ENCODE measurements around the gene EFCAB6.

The EFCAB6 gene

DNA sequence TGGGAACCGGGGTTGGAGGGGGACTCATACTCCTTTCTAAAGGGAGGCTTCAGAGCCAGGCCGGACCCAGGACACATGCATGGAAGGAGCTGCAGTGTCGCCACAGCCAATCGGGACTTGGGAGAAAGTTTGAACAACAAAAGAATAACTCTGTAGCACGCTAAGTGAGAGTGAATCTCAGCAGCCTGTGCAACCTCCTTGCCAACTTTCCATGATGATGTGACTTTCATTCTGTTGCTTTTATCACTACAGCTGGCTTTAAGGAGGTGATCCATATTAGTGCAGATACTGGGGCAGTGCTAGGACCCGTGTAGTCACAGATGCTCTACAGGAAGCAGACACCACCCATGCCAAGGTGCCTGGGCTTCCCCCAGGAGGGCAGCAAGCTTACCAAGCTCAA, 243.0 kb downstream of the EFCAB6 start:
- no peak for DNase-seq

DNA sequence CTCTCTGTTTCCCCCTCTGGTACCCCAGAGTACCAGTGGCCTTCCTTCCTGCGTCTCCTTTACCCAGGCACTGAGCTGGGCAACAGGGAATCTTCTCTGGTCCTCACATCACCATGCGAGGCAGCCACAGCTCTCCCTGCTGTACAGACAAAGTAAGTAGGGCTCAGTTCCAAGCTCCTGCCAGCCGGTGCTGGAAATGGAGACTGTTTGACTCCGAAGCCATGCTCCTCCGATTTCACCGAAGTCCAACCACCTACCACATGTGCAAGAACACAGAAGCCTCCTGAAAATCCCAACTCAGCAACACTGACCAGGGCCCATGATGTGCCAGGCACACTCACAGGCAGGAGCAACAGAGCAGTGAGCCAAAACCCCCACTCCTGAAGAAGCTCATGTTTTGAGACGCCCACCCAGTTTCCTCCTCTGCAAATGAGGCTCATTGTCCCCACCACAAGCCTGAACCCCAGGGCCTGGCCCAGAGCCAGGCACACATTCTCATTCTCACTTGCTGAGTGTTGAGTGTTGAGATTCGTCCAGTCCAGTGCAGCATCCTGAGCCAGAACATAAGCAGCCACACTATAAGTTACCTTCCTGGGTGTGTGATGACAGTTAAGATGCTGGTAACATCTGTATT, 244.3 kb downstream of the EFCAB6 start:
- DNase-seq: no peak

DNA sequence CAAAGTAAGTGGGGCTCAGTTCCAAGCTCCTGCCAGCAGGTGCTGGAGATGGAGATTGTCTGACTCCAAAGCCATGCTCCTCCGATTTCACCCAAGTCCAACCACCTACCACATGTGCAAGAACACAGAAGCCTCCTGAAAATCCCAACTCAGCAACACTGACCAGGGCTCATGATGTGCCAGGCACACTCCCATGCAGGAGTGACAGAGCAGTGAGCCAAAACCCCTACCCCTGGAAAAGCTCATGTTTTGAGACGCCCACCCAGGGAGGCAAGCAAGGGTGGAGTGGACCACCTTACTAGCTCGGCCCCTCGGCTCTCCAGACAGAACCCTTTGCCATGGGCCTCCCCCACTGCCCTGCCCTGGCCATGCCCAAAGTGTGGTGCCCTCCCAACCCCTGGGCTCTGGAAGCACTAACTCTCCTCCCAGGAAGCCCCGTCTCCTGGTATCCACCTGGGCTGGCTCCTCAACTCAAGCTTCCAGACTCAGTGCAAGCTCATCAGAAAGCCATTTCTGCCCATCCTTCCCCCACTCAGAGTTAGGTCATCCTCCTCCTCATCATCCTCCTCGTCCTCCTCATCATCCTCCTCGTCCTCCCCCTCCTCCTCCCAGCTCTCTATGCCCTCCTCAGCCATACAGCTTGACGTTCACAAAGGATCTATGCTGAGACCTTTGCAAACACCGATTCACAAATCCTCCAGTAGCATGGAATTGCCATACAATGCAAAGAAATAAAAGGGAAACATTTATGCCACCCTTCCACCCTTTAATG, 245.4 kb downstream of the EFCAB6 start:
- DNase-seq: no peak

DNA sequence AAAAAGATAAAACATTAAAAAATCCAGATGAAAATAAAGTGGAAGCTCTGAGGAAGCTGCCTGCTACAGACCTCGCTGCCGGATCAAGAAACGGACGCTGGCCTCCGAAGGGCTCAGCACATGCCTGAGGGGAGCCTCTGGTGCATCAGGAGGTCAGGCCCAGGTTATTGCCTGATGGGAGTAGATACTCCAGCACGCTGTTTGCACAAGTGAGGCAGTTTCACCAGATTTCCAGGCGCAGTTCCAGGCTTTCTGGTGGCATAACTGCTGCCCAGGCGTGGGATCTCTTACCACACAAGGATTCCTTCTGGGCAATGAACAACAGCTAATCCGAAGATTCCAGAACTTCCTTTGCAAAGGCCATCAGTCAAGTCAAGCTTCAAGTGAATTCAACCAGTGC, 246.1 kb downstream of the EFCAB6 start:
- DNase-seq: no peak

DNA sequence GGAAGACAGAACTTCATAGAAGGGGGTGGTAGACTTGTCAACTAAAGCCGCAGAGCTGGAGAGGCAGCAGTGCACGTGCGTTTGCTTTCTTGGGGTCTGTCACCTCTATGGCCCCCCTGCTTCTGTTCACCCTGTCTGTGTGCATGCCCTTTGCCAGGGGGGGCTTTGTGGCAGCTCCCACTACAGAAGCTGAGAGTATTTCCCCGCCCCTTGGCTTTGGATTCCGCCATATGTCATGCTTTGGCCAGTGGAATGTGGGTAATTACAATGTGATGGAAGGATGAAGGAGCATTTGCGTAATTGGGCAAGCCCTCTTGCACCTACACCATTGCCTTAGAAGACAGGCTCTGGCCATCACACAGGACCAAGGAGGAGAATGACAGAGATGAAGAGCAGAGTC, 247.2 kb downstream of the EFCAB6 start:
- no peak for DNase-seq

DNA sequence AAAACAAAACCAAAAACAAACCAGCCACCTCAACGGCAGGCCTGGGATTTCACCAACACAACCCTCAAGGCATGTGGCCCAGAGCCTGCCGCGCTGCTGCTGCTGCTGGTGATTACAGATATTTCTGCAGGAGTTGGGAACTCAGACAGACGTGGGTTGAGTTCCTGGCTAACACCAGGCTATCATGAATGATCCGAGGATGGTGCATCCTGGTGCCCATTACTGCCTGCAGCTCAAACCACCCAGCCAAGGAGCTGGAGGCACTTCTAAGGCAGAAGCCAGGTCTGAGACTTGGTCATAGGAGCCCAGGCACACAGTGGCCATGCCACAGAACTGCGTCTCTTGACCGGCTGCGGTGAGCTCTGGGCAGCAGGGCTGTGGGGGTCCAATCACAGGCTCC, 248.5 kb downstream of the EFCAB6 start:
- DNase-seq: no peak

DNA sequence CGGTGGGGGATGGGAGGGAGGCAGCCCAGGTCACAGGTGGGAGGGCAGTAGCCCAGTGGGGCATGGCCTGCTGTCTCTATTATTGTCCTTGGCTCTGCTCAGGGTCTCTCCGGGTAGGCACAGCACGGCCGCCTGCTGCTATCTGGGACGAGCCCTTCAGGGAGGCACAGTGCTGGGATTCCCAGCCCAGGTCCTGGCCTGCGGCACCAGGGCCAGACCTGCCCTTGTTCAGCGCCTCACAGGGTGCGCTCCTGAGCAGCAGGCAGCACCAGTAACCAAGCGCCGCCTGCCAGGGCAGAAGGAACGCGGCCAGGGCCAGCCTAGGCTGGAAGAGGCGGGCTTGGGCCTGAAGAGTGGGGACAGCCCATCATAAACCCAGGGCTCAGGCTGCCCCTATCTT, 249.3 kb downstream of the EFCAB6 start:
- no peak for DNase-seq

DNA sequence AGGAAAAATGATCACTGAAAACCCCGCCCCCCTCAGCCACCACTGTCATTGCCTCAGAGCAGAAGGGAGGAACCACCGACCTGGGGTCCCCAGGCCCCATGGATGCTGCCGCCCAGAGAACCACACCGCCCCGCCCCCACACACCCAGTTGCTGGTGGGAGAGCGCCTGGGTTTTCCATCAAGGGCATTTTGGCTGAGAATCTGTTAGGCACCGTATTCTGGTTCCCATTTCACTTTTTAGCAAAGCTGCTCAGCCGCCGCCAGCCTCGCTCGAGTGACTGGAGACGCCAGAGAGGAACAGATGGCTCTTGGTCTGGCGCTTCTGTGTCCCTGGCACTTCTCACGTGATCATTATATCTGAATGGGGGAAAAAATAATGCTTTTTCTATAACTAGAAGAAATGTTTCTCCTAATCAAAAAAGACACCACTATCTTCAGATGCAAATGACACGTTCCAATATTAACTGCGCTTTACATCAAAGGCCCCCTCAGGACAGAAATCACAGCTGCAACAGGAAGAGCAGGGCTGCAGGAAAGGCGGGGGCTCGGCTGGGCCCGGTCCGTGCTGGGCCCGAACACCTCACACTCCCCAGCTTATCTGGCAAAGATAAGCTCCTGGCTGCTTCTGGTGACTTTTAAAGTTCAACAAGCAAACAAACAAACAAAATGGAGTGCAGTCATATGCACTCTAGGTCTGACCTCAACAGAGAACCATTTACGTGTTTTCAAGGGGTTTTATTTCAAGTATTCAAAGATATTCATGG, 250.5 kb downstream of the EFCAB6 start:
- DNase-seq: peak; percentile 94

DNA sequence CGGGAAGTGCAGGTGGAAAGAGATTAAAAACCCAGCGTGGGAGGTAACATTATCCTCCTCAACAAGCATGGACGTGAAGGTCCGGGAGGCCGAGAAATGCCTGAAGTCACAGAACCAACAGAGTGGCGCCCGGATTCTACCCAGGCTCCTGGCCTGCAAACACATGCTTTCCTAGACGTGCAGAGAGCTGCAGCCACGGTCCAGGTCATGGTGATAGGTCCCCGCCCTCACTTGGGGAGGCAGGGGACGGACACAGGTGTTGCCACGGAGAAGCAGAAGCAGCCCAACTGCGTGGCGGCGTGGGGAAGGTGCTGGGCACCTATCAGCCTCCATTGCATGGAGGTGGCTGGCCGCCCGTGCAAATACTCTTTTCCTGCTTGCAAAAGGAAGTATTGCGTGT, 251.5 kb downstream of the EFCAB6 start:
- no peak for DNase-seq

DNA sequence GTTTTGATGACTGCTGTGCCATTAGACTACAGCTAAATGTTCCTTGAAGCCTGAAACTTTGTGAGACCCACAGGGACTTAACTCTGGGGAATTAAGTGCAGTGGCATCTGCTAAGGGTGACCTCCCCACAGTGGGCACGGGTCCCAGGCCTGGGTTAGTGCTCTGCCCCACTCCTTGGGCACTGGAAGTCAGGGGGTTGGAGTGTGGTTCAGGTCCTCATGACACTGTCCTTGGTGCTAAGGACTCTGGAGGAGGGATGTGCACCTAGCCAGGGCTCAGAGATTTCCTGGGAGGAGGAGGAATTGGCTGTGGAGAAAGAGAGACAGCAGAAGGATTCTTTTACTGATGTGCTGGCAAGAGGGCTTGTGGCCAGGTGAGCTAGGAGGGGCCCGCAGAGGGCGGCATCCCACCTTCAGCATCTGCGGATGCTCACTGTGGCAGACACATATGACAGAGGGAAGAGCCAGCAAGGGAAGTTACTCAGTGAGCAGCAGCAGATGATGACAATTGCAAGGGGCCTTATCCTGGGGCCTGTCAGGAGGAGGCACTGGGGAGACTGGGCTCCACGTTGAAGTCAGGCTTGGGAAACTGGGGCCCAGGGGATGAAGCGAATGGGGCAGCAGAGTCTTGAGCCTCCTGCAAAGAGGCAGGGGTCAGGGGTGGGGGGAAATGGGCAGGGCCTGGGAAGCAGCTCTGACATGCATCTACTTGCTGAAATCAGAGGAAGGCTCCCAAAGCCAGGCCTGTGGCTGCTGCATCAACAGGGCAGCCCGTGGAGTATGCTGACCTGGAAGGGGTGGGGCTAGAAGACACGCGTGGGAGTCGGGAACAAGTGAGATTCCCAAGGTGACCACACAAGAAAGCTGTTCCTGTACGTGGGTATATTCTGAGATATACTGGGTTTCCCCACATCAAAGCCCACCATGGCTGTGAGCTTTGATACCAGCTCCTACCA, 256.3 kb downstream of the EFCAB6 start:
- DNase-seq: no peak

DNA sequence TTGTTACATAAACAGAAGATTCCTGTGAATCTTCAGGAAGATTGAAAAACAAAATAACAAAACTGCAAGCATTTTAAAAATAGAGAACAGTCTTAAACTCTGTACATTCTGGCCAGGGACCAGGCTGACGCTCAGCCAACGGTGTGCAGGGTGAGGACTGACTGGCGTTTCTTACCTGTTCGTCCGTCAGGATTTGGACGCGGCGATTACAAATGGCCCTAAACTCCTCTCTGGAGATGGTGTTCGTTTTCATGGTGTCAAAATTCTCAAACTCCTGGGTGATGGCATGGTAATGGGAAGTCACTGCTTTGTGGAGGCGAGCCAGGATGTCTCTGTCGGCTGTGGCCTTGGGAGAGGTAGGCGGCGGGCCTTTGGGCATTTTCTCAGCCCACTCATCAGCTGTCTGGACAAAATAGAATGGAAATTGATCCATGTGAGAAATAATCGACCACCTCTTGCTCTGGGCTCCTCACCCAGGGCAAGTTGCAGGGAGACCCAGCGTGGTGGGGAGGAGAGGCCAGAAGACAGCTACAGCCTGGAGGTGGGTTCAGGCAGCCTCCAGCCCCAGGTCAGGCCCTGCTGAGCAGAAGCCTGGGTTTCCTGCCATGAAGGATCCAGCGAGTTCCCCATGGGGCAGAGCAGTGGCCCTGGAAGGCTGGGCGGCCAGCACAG, 257.3 kb downstream of the EFCAB6 start:
- no peak for DNase-seq

DNA sequence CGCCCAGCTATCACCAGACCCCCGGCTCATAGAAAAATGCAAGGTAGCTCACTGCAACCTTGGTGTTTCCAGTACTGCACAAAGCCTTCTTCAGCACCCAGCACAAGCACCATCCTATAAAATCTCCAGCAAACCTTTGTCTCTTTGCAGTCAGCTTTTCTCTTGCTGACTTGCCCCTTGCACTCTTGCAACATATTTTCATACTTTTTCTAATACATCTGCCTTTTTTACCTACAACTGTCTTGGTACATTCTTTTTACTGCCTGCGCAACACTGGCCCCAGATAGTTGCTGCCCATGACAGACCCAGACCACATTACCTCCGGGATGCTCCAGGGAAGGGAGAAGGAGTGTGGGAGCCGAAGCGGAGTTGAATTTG, 257.9 kb downstream of the EFCAB6 start:
- no peak for DNase-seq

DNA sequence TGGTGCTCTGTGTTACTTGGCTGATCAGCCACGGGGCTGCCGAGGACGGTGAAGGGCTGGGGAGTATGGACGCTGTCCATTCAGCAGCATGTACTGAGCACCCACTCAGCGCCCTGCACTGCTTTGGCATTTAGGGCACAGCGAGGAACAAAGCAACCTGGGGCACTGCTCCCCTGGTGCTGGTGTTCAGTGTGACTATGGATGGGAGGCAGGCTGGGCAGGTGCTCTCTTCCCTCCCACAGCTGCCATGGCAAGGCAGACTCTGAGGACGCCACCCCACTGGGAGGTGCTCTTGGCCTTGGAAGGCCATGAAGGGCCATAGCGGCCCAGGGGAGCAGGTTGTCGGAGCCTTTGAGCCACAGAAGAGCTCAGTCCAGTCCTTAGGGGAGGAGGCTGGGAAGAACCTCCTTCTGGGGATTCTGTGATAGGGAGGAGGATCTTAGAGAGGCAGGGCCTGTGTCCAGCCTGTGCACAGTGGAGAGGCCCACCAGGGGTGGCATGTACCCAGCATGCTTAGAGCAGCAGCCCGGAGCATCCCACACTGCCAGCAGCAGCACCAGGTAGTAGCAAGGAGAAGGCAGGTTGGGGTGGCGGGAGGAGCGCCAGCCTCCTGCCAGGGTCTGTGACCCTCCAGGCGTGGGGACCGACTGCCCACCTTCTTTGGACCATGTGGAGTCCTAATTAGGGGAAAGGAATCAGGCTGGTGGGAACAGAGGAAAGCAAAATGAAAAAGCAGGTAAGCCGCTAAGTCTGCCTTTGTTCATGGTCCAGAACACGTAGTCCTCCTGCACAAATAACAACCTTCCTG, 258.4 kb downstream of the EFCAB6 start:
- DNase-seq: no peak

DNA sequence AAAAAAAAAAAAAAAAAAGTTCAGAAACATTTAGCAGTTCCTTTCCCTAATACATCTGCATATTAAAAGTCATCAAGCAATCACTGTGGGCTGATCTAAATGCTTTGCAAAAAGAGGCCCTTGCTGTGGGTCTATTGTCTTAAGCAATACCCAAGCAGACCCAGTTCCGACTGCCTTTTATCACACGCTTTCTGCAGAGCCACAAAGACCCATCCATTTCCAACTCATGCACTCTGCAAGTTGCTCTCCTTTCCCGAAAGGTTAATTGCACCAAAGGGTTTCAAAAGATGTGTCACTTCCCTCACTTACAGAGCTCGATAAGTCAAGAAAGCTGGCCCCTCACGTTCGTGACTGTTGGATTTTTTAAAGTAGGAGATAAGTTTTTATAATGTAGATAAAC, 261.4 kb downstream of the EFCAB6 start:
- no peak for DNase-seq

DNA sequence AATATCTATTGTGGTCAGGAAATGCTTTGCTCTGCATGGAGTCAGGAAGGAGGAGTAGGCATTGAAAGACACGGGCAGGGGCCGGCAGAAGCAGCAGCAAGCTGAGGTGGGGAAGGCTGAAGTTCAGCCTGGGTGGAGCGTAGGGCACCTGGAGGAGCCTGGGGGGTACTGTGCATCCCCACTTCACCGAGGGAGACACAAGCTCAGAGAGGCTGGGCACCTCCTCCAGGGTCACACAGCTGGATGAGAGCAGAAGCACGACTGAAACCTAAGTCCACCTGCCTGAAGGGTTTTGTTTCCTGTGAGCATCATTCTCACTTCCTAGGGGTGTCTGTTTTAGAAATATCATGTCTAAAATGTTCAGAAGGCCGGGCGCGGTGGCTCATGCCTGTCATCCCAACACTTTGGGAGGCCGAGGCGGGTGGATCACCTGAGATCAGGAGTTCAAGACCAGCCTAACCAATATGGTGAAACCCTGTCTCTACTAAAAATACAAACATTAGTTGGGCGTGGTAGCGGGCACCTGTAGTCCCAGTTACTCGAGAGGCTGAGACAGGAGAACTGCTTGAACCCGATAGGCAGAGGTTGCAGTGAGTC, 262.0 kb downstream of the EFCAB6 start:
- DNase-seq: no peak

DNA sequence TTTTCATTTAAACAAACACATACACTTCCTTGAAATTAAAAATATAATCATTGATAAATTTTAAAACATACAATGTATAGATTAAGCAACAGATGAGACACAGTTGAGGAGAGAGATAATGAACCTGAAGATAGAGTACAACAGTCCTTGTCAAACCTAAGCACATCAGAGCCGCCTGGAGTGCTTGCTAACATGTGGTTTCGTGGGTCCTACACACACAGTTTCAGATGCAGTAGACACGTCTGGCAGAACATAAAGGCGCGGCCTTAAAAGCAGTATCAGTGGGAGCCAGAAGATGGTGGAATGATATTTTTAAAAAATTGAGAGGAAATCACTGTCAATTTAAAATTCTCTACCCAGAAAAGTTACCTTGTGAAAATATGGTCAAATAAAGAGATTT, 265.9 kb downstream of the EFCAB6 start:
- no peak for DNase-seq

DNA sequence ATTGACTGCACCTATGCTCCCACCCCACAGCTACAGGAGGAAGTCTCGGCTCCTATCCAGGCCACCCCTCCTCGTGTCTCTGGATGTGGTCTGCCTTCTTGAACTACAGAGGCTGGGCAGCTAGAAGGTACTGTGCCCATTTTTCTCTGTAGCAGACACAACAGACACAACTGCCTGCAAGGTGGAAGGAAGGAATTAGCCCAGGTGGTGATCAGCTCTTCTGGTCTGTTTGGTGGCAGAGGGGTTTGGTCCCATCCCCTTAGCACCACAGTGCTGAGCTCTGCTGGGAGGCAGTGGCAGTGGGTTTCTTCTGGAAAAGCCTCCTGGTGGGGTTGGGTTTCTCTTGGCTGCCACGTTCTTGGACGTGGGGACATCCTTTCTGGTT, 267.8 kb downstream of the EFCAB6 start:
- DNase-seq: no peak

DNA sequence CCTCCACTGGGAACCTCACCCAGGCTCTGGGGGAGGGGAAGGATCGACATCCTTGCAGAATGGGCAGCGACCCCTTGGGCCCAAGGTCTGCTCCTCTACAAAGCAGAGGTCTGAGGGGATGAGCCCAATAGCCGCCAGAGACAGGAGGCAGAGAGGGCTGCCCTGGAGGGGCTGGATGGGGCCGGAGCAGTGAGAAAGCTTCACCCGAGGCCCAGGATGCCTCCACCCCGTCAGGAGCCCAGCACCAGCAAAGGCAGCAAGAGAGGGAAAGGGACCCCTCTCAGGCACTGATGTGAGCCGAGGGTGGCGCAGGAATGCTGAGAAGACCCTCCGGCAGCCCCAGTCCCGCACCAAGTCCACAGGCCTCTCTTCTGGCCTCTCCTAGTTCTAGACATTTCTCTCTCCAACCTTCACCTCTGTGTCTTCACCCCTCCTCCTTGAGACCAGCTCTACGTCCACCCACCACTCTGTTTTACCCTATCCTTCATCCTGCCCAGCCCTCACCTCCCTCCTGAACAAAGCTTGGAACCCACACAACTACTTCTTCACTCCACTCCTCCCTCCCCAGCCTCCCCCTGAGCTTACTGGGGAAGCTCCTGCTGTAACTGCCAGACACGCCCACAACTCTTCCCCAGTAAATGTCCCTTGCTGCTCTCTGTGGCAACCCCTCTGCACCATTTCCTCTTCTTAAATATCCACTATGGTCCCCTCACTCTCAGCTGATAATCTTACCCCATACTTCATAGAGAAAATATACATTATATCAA, 268.4 kb downstream of the EFCAB6 start:
- DNase-seq: no peak

DNA sequence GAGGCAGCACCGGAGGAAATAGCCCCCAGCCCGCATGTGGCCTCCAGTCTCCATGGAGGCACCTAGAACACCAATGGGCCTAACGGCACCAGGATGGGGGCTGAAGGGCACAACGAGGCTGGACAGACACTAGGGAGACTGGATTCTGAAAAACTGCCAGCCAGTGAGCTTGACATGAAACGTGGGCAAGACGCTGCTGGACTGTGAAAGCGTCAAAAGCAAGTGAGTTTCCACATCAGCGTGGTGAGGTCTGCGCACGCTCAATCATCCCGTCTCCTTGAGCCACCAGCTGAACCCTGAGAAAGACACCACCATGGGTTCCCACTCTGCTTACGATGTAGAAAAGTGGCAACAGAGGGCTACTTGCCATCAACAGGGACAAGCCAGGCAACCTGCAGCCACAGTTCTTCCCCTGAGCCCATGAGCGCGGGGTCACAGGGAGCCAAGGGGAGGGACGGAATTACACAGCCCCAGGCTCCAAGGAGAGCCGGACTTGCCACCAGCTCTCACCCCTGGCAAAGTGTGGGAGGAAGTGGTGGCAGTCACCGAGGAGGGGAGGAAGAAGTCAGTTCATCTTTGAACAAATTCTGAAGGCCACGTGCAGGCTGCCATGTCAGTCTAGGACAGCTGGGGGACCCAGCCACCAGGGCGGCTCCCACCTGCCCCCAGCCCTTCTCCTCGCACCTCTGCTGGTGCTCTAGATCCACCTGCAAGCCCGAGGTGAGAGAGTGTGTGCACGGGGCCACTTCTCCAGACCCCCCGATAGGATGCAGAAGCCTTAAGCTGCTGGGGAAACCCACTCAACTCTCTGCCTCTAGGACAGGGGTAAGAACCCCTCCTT, 269.2 kb downstream of the EFCAB6 start:
- DNase-seq: no peak
